ENCODE results near the gene IQSEC1.

- TF ChIP-seq MAZ (CRISPR knock-in tag; conservative IDR thresholded peaks at IDR 0.05 in 1 of 2, IDR thresholded peaks at IDR 0.05 in 1 of 2) (no peak), ZFX (CRISPR knock-in tag; IDR thresholded peaks at IDR 0.05) (no peak), E4F1 (CRISPR knock-in tag; IDR thresholded peaks at IDR 0.05; ENCODE audit: borderline replicate concordance) (no peak), RFX5 (IDR thresholded peaks at IDR 0.05; ENCODE audit: low read depth, low read length) (no peak), ATF2 (CRISPR knock-in tag; IDR thresholded peaks at IDR 0.05) (no peak), POLR2A (conservative IDR thresholded peaks at IDR 0.05) (no peak), CEBPB (tag; IDR thresholded peaks at IDR 0.05) (no peak), POLR2AphosphoS5 (IDR thresholded peaks at IDR 0.05; ENCODE audit: control insufficient read depth, insufficient read depth, low read depth, low read length) (no peak), EGR1 (conservative IDR thresholded peaks at IDR 0.05) (no peak), FOXJ3 (CRISPR knock-in tag; IDR thresholded peaks at IDR 0.05) (no peak), PRDM10 (IDR thresholded peaks at IDR 0.05; ENCODE audit: partially characterized antibody) (no peak), U2AF1 (optimal IDR thresholded peaks at IDR 0.05; ENCODE audit: low read depth, low read length) (no peak)
- TF ChIP-seq, protein P1, sequence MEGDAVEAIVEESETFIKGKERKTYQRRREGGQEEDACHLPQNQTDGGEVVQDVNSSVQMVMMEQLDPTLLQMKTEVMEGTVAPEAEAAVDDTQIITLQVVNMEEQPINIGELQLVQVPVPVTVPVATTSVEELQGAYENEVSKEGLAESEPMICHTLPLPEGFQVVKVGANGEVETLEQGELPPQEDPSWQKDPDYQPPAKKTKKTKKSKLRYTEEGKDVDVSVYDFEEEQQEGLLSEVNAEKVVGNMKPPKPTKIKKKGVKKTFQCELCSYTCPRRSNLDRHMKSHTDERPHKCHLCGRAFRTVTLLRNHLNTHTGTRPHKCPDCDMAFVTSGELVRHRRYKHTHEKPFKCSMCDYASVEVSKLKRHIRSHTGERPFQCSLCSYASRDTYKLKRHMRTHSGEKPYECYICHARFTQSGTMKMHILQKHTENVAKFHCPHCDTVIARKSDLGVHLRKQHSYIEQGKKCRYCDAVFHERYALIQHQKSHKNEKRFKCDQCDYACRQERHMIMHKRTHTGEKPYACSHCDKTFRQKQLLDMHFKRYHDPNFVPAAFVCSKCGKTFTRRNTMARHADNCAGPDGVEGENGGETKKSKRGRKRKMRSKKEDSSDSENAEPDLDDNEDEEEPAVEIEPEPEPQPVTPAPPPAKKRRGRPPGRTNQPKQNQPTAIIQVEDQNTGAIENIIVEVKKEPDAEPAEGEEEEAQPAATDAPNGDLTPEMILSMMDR (IDR thresholded peaks at IDR 0.05 in 2 of 3, conservative IDR thresholded peaks at IDR 0.05 in 1 of 3; ENCODE audit: insufficient read depth in 2 of 3, low read depth in 1 of 3, low read length in 3 of 3), result no peak
Measured at GRCh38 chr3:13080591-13080990, 7.4 kb upstream of the IQSEC1 start.
